Kidney (tissue), 14 donors: Measurements from ENCODE around the gene HMX3. TPM values are rescaled to one million over a fixed set of nuclear protein-coding genes. Genes with fewer than 3 reads are reported as not detected.

ENCODE experiments used
- DNase-seq, 5 donors: peaks; one replicate each; pipeline ENCODE4 v3.0.0-alpha.2; 2013 to 2020
- FAIRE-seq: peaks from 2 replicates; lab custom pipeline; 2012; peaks lifted over from hg19 to GRCh38; lab: Jason Lieb, UNC
- H3K27ac ChIP-seq, 2 donors: one replicate each; pipeline ENCODE4 v1.7.0; 2013; ENCODE audit warnings: low read depth in 2 of 2, low read length in 2 of 2, inconsistent platforms in 1 of 2
- H3K27me3 ChIP-seq: one replicate; pipeline ENCODE4 v1.7.1; 2013; ENCODE audit warnings: low read length, inconsistent platforms; ENCODE audit not compliant: control insufficient read depth, insufficient read depth
- H3K36me3 ChIP-seq, 3 donors: one replicate each; pipeline versions ENCODE4 v1.7.0 to v1.7.1; 2013; ENCODE audit warnings: low read length in 3 of 3, control low read depth in 1 of 3, inconsistent platforms in 1 of 3; ENCODE audit not compliant: insufficient read depth in 3 of 3, control insufficient read depth in 2 of 3
- H3K4me1 ChIP-seq, 3 donors: one replicate each; pipeline versions ENCODE4 v1.7.0 to v1.7.1; 2013; ENCODE audit warnings: low read length in 3 of 3, inconsistent platforms in 1 of 3, low read depth in 1 of 3; ENCODE audit not compliant: control insufficient read depth in 2 of 3, insufficient read depth in 2 of 3
- H3K4me3 ChIP-seq, 3 donors: one replicate each; pipeline versions ENCODE4 v1.7.0 to v1.8.1; 2013; ENCODE audit warnings: low read length in 3 of 3, control low read depth in 1 of 3, inconsistent platforms in 1 of 3
- H3K9ac ChIP-seq, 3 donors: one replicate each; pipeline versions ENCODE4 v1.7.0 to v1.7.1; 2013; ENCODE audit warnings: low read length in 3 of 3, control low read depth in 1 of 3, inconsistent platforms in 1 of 3
- H3K9me3 ChIP-seq, 3 donors: one replicate each; pipeline versions ENCODE4 v1.7.0 to v1.7.1; 2013; ENCODE audit warnings: low read length in 3 of 3, control low read depth in 1 of 3, inconsistent platforms in 1 of 3; ENCODE audit not compliant: control insufficient read depth in 2 of 3, insufficient read depth in 1 of 3
- CTCF ChIP-seq: IDR thresholded peaks from 3 replicates; pipeline ENCODE4 v1.5.1; 2012; ENCODE audit warnings: mild to moderate bottlenecking, moderate library complexity, borderline replicate concordance; ENCODE audit not compliant: insufficient read depth; ENCODE audit errors: extremely low read depth
- intact Hi-C: fragments of 100-400 bp; cut with DNase I; formaldehyde crosslinking; loops from one replicate; pipeline ENCODE4 v1.11.1; 2022
- polyA plus RNA-seq: library from polyadenylated mRNA; stranded (reverse); fragments of 350-450 nt; fragmentation: Illumina TruSeq; extraction: RNeasy Lipid Tissue Mini Kit (QIAGEN cat#74804); gene quantifications from one replicate; pipeline ENCODE4 v1.2.3, GENCODE V29; 2014; ENCODE audit warnings: low read depth, low replicate concordance; ENCODE audit not compliant: insufficient read depth
- total RNA-seq: library from RNA; stranded (reverse); fragmentation: NEBNext Ultra II Directional; extraction: Animal tissue kit (Norgen Biotek cat#: 25700); gene quantifications from one replicate; pipeline ENCODE4 v1.2.1, GENCODE V29; 2021
- donor health status: control.
- donor health status: control.
- donor health status: control.
- donor health status: control.
- donor health status: control.
- donor health status: DM: yes; HTN: yes; CAD: no.
- donor health status: Normal renal cell carcinoma (clear cell type).

Gene HMX3
- total and polyA plus RNA-seq, 2 donors from 2014 or later: not detected

- FAIRE-seq (no peak), DNase-seq (peak in 2 of 5 donors; percentile 44)
- H3K27ac ChIP-seq: no peak overlapping the region
- intact Hi-C loops: no loop called here
- H3K9ac ChIP-seq: no peak overlapping the region
- H3K4me3 ChIP-seq: no peak overlapping the region
- H3K9me3 ChIP-seq: no peaks in the 10 kb centered on the region
- peaks cover 0 to 4% (median 0%) of the 10 kb centered on the region in 3 donors for H3K4me1 ChIP-seq
- peaks cover 77% of the 10 kb centered on the region for H3K27me3 ChIP-seq
- no peak for TF ChIP-seq CTCF
- H3K36me3 ChIP-seq: no peaks in the 10 kb centered on the region
Measured at GRCh38 chr10:123144697-123145541, 9.1 kb downstream of the HMX3 start.

- H3K4me1 ChIP-seq: peaks cover 0 to 7% (median 0%) of the 10 kb centered on the region in 3 donors
- no peak for FAIRE-seq
Measured at GRCh38 chr10:123145542-123146012, 9.8 kb downstream of the HMX3 start.

GRCh38 chr10:123146013-123146893 lies 10.5 kb downstream of the HMX3 start:
- FAIRE-seq: no peak
- intact Hi-C loops: no loop called here
- no peak overlapping the region for H3K4me3 ChIP-seq
- H3K27ac ChIP-seq: no peak overlapping the region
- no peak overlapping the region for H3K9ac ChIP-seq
- peaks cover 0 to 12% (median 0%) of the 10 kb centered on the region in 3 donors for H3K4me1 ChIP-seq
- TF ChIP-seq CTCF: no peak
- H3K36me3 ChIP-seq: no peaks in the 10 kb centered on the region
- H3K9me3 ChIP-seq: no peaks in the 10 kb centered on the region
- peak in 1 of 5 donors; percentile 47 for DNase-seq
- H3K27me3 ChIP-seq: peaks cover 74% of the 10 kb centered on the region

More at GRCh38 chr10:123145542-123146012, 9.8 kb downstream of the HMX3 start:
- H3K27ac ChIP-seq: no peak overlapping the region
- H3K9ac ChIP-seq: no peak overlapping the region
- H3K36me3 ChIP-seq: no peaks in the 10 kb centered on the region
- no peak for TF ChIP-seq CTCF
- H3K9me3 ChIP-seq: no peaks in the 10 kb centered on the region
- no peak overlapping the region for H3K4me3 ChIP-seq
- no peak for DNase-seq
- intact Hi-C loops: no loop called here
- H3K27me3 ChIP-seq: peaks cover 75% of the 10 kb centered on the region
